ENCODE results near the gene ADAP1. TPM values are rescaled to one million over a fixed set of nuclear protein-coding genes. Genes with fewer than 3 reads are reported as not detected.

Gene ADAP1
- total and polyA plus RNA-seq, 2 of the 8 experiments (the other 6 are each of a cell fraction or from before 2014, with no cell fraction given), result 5.8 to 6.1 TPM

GRCh38 chr7:962401-963081 is 8.1 kb upstream of the ADAP1 start:
- Histone ChIP-seq H3K18ac (ENCODE audit: extremely low read depth, low read length) (no peak overlapping the region), H3K14ac (ENCODE audit: insufficient read length) (no peak overlapping the region), H4K5ac (ENCODE audit: insufficient read length, low read depth, low read length) (no peak overlapping the region), H3K4me2 (ENCODE audit: insufficient read depth in 1 of 2, low read depth in 2 of 2, low read length in 2 of 2) (no peak overlapping the region), H2BK5ac (ENCODE audit: low read depth, low read length) (no peak overlapping the region), H3K9me3 (ENCODE audit: insufficient read depth in 2 of 2, low read depth in 1 of 2, low read length in 1 of 2) (no peaks in the 10 kb centered on the region; a peak in 1 of 4 replicates), H3K79me1 (ENCODE audit: low read depth, low read length) (no peaks in the 10 kb centered on the region), H4K91ac (replicated peaks; ENCODE audit: insufficient read length, low read length) (no peak overlapping the region), H3K56ac (replicated peaks; ENCODE audit: insufficient read length, low read depth, low read length) (no peak overlapping the region), H3K9ac (replicated peaks in 1 of 4; ENCODE audit: extremely low read depth in 1 of 4, low read depth in 3 of 4, low read length in 3 of 4) (no peak overlapping the region), H3K27ac (ENCODE audit: low read depth, low read length) (no peak overlapping the region), H3K36me3 (ENCODE audit: control insufficient read depth in 2 of 4, insufficient read depth in 4 of 4, low read length in 3 of 4) (peaks cover 0 to 8% (median 4%) of the 10 kb centered on the region in 4 experiments; a peak in 4 of 8 replicates), H3K4me1 (replicated peaks in 1 of 4; ENCODE audit: control insufficient read depth in 3 of 4, insufficient read depth in 4 of 4, low read length in 3 of 4) (peaks cover 0 to 14% (median 2%) of the 10 kb centered on the region in 4 experiments; a peak in 5 of 7 replicates), H2AFZ (ENCODE audit: low read length) (no peak overlapping the region), H3K23me2 (ENCODE audit: low read depth, low read length) (no peaks in the 10 kb centered on the region), H2AK5ac (ENCODE audit: low read depth, low read length) (no peak overlapping the region), H3K4me3 (ENCODE audit: extremely low read depth in 1 of 4, insufficient read depth in 2 of 4, low read depth in 3 of 4, low read length in 4 of 4) (no peak overlapping the region), H2BK15ac (ENCODE audit: low read length) (no peak overlapping the region), H4K20me1 (replicated peaks in 1 of 2; ENCODE audit: control insufficient read depth in 1 of 2, insufficient read depth in 2 of 2, low read length in 2 of 2) (peaks cover 4 to 6% of the 10 kb centered on the region in 2 experiments), H3K4ac (replicated peaks; ENCODE audit: insufficient read length, low read depth, low read length) (no peak overlapping the region), H3K27me3 (replicated peaks in 1 of 4; ENCODE audit: control insufficient read depth in 3 of 4, extremely low read depth in 1 of 4, insufficient read depth in 3 of 4, low read length in 3 of 4) (no peaks in the 10 kb centered on the region), H4K8ac (ENCODE audit: extremely low read depth, insufficient read depth, low read length) (no peak overlapping the region), H3K23ac (ENCODE audit: insufficient read length) (no peak overlapping the region), H2BK12ac (ENCODE audit: low read depth, low read length) (no peak overlapping the region), H3K79me2 (ENCODE audit: control insufficient read depth in 1 of 2, insufficient read depth in 2 of 2, low read length in 2 of 2) (no peaks in the 10 kb centered on the region), H2BK20ac (ENCODE audit: low read length) (no peak overlapping the region), H2BK120ac (replicated peaks; ENCODE audit: low read depth, low read length) (no peak overlapping the region)
- DNase-seq (ENCODE audit: low read depth in 1 of 2, low spot score in 2 of 2), result no peak
- POLR2A ChIA-PET (ENCODE audit: partially characterized antibody), result interaction anchor here (0.8 to 1.5 kb wide), 3 partner anchors 8 to 12 kb away, joined by 3 to 6 read pairs (median 6); partner anchors contain the start of gene COX19
- CTCF ChIA-PET (ENCODE audit: partially characterized antibody), result interaction anchor here (0.7 to 1.2 kb wide), 3 partner anchors 12 to 53 kb away, joined by 3 to 6 read pairs (median 5); no protein-coding TSS in a partner anchor
- 86% methylated on average over 15 of the region's 17 CpGs; no CpG with 5 or more reads in 1 of the 2 experiments for WGBS, 2 experiments (ENCODE audit: extremely low coverage in 1 of 2, insufficient coverage in 1 of 2, insufficient read length in 1 of 2, insufficient replicate concordance in 2 of 2, low coverage in 1 of 2, low lambda C conversion rate in 2 of 2, missing lambda C conversion rate in 1 of 2)
- FAIRE-seq, result no peak
- TF ChIP-seq CEBPB (IDR thresholded peaks at IDR 0.05; ENCODE audit: low read depth, low read length), result no peak
- no peak for TF ChIP-seq KDM1A (IDR thresholded peaks at IDR 0.05; ENCODE audit: borderline replicate concordance, low read length)
- no peak for TF ChIP-seq RAD21 (IDR thresholded peaks at IDR 0.05 in 1 of 2, conservative IDR thresholded peaks at IDR 0.05 in 1 of 2; ENCODE audit: low read depth in 2 of 2, low read length in 2 of 2)
- TF ChIP-seq JUND (IDR thresholded peaks at IDR 0.05; ENCODE audit: low read length), result no peak
- no peak for TF ChIP-seq KDM4A (IDR thresholded peaks at IDR 0.05; ENCODE audit: low read depth, low read length, severe bottlenecking)
- TF ChIP-seq TCF12 (IDR thresholded peaks at IDR 0.05; ENCODE audit: low read depth, low read length), result no peak
